Right kidney (tissue), 1 donor: ENCODE results near the gene DAB1.

Experiments used
- DNase-seq: peaks from one replicate; pipeline ENCODE4 v3.0.0-alpha.2; 2016

The DAB1 gene

GRCh38 chr1:57217905-57218304 lies 206.0 kb downstream of the DAB1 start:
- no peak for DNase-seq

GRCh38 chr1:57214951-57215575 lies 208.8 kb downstream of the DAB1 start:
- DNase-seq = no peak

GRCh38 chr1:57210881-57211280 lies 213.0 kb downstream of the DAB1 start:
- no peak for DNase-seq

- no peak for DNase-seq
Measured at GRCh38 chr1:57209495-57209894, 214.4 kb downstream of the DAB1 start.

- no peak for DNase-seq
Measured at GRCh38 chr1:57208741-57209302, 215.0 kb downstream of the DAB1 start.

GRCh38 chr1:57206038-57206437 lies 217.8 kb downstream of the DAB1 start:
- DNase-seq = no peak

GRCh38 chr1:57204942-57205787 lies 218.7 kb downstream of the DAB1 start:
- DNase-seq = no peak

- DNase-seq = no peak
Measured at GRCh38 chr1:57204091-57204490, 219.8 kb downstream of the DAB1 start.

GRCh38 chr1:57202241-57202640 lies 221.6 kb downstream of the DAB1 start:
- DNase-seq = no peak

GRCh38 chr1:57198912-57199311 lies 224.9 kb downstream of the DAB1 start:
- DNase-seq = no peak

- DNase-seq = no peak
Measured at GRCh38 chr1:57195436-57195941, 228.4 kb downstream of the DAB1 start.

- DNase-seq = no peak
Measured at GRCh38 chr1:57192222-57192621, 231.6 kb downstream of the DAB1 start.

GRCh38 chr1:57190898-57191297 lies 233.0 kb downstream of the DAB1 start:
- no peak for DNase-seq

- no peak for DNase-seq
Measured at GRCh38 chr1:57188168-57188567, 235.7 kb downstream of the DAB1 start.

- DNase-seq = no peak
Measured at GRCh38 chr1:57186455-57186854, 237.4 kb downstream of the DAB1 start.

GRCh38 chr1:57179001-57179400 lies 244.9 kb downstream of the DAB1 start:
- DNase-seq = no peak

GRCh38 chr1:57175506-57175905 lies 248.4 kb downstream of the DAB1 start:
- DNase-seq = no peak

- no peak for DNase-seq
Measured at GRCh38 chr1:57172040-57172439, 251.8 kb downstream of the DAB1 start.

- DNase-seq = no peak
Measured at GRCh38 chr1:57167997-57168396, 255.9 kb downstream of the DAB1 start.

GRCh38 chr1:57165546-57165945 lies 258.3 kb downstream of the DAB1 start:
- DNase-seq = no peak

- no peak for DNase-seq
Measured at GRCh38 chr1:57164584-57164983, 259.3 kb downstream of the DAB1 start.

- DNase-seq = no peak
Measured at GRCh38 chr1:57163789-57164188, 260.1 kb downstream of the DAB1 start.

GRCh38 chr1:57163325-57163724 lies 260.5 kb downstream of the DAB1 start:
- DNase-seq = no peak
